ENCODE measurements around the gene GALC.

GALC gene

DNA sequence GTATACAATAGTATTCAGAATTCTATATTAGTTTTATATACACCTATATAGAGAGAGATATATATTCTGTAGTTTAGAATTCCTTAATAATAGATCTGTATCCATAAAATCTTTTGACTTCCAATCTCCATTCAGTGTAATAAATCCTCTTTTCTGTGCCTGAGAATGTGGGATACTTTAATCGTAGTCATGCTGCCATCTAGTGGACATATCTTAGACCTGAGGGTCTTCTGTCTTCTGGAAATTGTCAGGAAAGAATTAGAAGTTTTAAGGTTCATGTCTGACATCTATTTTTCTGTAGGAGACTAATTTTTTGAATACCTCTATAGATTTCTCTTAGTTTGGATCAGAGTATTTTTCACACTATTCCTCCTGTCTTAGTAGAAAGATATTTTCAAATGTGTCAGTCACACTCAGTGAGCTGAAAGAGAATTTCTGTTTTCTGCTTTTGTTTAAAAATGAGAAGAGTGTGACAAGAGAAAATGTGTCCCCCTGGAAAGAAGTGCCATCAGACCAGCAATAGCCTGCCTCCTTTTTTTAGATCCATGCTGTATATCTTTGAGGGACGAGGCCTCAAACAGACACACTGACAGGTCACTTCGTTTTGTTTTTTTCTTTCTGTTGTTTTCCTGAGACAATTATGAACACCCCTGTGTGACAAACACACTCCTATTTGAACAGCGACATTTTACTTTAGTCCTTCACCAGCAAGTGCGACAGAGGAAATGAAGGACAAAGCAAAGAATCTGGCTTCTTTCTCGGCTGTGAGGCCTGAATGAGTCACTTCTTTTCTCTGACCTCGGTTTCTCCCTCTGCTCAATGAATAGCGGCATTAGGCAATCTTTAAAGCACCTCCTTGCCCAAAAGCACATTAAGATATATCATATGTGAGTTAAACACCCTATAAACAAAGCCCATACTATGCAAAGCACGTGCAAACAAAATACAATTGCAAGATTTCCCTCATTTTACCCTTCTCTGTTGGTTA is 96.3 kb downstream of the GALC start:
- TF ChIP-seq, protein P1, sequence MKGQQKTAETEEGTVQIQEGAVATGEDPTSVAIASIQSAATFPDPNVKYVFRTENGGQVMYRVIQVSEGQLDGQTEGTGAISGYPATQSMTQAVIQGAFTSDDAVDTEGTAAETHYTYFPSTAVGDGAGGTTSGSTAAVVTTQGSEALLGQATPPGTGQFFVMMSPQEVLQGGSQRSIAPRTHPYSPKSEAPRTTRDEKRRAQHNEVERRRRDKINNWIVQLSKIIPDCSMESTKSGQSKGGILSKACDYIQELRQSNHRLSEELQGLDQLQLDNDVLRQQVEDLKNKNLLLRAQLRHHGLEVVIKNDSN (IDR thresholded peaks at IDR 0.05) = no peak
- TF ChIP-seq TCF12 (IDR thresholded peaks at IDR 0.05; ENCODE audit: low read depth) (no peak), CREB1 (IDR thresholded peaks at IDR 0.05; ENCODE audit: low read depth) (no peak), TEAD4 (IDR thresholded peaks at IDR 0.05) (no peak), RAD21 (IDR thresholded peaks at IDR 0.05; ENCODE audit: low read depth) (peak; percentile 60)

DNA sequence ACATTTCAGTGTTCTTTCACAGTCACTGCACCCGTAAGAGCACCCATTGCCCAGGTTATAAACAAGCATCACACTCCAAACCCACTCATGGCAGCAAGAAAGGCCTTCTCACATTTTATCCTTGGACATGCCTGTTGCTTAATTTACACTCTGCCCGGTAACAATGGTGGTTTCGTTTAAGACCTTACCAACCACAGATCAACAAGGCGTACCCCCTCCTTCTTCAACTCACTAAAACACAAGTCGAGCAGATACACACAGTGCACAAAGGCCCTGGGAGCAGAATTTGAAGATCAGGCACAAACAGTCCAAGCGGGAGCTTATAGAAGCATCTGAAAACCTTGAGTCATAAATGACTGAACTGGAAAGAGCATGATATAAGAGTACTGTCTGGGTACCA is 98.1 kb downstream of the GALC start:
- no peak for TF ChIP-seq TAF1 (IDR thresholded peaks at IDR 0.05; ENCODE audit: low read depth)
- TF ChIP-seq FOXM1 (IDR thresholded peaks at IDR 0.05; ENCODE audit: borderline replicate concordance, low read depth) = no peak
- TF ChIP-seq EGR1 (IDR thresholded peaks at IDR 0.05) = no peak
- TF ChIP-seq, protein P1 (IDR thresholded peaks at IDR 0.05) = no peak
- TF ChIP-seq, protein P2, sequence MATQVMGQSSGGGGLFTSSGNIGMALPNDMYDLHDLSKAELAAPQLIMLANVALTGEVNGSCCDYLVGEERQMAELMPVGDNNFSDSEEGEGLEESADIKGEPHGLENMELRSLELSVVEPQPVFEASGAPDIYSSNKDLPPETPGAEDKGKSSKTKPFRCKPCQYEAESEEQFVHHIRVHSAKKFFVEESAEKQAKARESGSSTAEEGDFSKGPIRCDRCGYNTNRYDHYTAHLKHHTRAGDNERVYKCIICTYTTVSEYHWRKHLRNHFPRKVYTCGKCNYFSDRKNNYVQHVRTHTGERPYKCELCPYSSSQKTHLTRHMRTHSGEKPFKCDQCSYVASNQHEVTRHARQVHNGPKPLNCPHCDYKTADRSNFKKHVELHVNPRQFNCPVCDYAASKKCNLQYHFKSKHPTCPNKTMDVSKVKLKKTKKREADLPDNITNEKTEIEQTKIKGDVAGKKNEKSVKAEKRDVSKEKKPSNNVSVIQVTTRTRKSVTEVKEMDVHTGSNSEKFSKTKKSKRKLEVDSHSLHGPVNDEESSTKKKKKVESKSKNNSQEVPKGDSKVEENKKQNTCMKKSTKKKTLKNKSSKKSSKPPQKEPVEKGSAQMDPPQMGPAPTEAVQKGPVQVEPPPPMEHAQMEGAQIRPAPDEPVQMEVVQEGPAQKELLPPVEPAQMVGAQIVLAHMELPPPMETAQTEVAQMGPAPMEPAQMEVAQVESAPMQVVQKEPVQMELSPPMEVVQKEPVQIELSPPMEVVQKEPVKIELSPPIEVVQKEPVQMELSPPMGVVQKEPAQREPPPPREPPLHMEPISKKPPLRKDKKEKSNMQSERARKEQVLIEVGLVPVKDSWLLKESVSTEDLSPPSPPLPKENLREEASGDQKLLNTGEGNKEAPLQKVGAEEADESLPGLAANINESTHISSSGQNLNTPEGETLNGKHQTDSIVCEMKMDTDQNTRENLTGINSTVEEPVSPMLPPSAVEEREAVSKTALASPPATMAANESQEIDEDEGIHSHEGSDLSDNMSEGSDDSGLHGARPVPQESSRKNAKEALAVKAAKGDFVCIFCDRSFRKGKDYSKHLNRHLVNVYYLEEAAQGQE (IDR thresholded peaks at IDR 0.05; ENCODE audit: low read depth) = no peak
- TF ChIP-seq EP300 (IDR thresholded peaks at IDR 0.05; ENCODE audit: borderline replicate concordance) = no peak
- no peak for TF ChIP-seq NFIC (IDR thresholded peaks at IDR 0.05)
- no peak for TF ChIP-seq YY1 (IDR thresholded peaks at IDR 0.05; ENCODE audit: low read depth)
- TF ChIP-seq ZBTB7A (IDR thresholded peaks at IDR 0.05; ENCODE audit: low read depth) = no peak
- no peak for TF ChIP-seq TEAD4 (IDR thresholded peaks at IDR 0.05)
- no peak for TF ChIP-seq RAD21 (IDR thresholded peaks at IDR 0.05; ENCODE audit: low read depth)
- TF ChIP-seq TCF12 (IDR thresholded peaks at IDR 0.05; ENCODE audit: low read depth) = no peak

DNA sequence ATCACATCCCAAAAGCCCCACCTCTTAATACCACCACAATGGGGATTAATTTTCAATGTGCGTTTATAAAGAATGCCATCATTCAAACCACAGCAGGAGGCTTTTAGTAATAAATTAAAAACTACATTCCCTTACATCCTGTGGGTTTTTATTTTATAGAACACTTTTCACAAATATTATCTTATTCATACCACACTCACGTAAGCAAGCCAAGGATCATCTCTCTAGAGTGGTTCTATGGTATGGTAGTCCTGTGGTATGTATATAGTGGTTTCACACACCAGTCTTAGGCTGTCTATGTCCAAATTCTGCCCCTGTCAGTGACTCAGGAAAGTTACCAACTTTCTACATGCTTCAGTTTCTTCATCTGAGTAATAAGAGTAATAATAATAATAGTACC is 100.2 kb downstream of the GALC start:
- TF ChIP-seq TAF1 (IDR thresholded peaks at IDR 0.05; ENCODE audit: low read depth) (no peak), CREB1 (IDR thresholded peaks at IDR 0.05; ENCODE audit: low read depth) (no peak), NFIC (IDR thresholded peaks at IDR 0.05) (no peak), TEAD4 (IDR thresholded peaks at IDR 0.05) (no peak)
- TF ChIP-seq, protein P3, sequence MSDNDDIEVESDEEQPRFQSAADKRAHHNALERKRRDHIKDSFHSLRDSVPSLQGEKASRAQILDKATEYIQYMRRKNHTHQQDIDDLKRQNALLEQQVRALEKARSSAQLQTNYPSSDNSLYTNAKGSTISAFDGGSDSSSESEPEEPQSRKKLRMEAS (IDR thresholded peaks at IDR 0.05) = no peak
- TF ChIP-seq, protein P2 (IDR thresholded peaks at IDR 0.05; ENCODE audit: low read depth) = no peak

DNA sequence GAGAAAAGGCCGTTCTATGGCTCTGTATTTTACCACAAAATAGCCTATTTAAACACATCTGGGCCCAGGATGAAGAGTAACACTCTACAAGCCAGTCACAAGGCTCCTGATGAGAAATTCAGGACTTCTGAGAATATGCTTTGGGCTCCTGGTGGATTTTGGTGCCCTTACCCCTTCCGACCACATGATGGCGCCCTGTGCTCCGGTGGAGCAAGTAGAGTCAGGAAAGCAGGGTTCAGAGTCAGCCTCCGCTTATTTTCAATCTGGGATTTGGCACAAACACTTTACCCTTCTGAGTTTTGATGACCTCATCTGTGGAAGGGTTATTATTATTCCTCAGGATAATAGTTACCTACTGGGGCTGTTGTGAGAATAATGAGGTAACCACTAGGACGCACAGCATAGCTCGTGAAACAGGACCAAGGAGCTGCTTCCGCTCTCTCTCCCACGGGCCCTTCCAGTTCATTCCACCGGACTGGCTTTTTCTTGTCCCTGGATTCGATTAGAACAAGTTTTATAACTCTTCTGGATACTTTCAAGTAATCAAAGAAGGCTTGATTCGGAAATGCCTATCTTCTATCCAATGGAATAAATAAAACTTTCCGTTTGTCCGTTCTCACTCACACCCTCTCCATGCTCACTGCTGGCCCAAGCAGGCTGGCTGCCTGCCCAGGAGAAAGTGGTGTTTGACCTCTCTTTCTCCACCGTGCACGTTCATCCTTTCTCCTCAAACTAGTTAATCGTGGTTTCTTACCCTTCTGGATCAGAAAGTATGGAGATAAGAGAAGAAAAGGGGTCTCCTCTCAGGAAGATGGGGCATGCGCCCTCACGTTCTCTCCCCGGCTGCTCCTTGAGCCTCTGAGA is 104.6 kb downstream of the GALC start:
- TF ChIP-seq RAD21 (IDR thresholded peaks at IDR 0.05; ENCODE audit: low read depth) (peak; percentile 35; the same call in 1 of the 2 replicates), TCF12 (IDR thresholded peaks at IDR 0.05; ENCODE audit: low read depth) (no peak)

DNA sequence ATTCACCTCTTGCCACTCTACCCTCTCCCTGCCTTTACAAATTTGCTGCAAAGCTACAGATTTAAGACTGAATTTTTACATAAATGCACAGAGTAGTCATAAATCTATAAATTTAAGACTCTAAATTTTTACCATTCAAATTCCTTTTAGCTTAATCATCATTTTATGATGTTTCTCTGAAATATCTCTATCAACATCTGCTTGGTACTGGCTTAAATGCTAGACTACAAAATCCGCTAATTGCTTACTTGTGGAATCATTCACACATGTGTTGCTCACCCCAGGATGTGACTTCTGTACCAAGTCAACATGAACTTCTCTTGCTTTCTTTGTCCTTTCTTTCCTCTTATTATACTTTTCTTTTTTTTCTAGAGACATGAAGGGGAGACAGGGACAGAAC is 109.2 kb downstream of the GALC start:
- TF ChIP-seq FOXM1 (IDR thresholded peaks at IDR 0.05; ENCODE audit: borderline replicate concordance, low read depth) = no peak
- TF ChIP-seq CEBPB (IDR thresholded peaks at IDR 0.05) = no peak
- TF ChIP-seq TAF1 (IDR thresholded peaks at IDR 0.05; ENCODE audit: low read depth) = no peak
- TF ChIP-seq EP300 (IDR thresholded peaks at IDR 0.05; ENCODE audit: borderline replicate concordance) = no peak
- TF ChIP-seq, protein P2 (IDR thresholded peaks at IDR 0.05; ENCODE audit: low read depth) = no peak
- TF ChIP-seq, protein P1 (IDR thresholded peaks at IDR 0.05) = no peak
- TF ChIP-seq RAD21 (IDR thresholded peaks at IDR 0.05; ENCODE audit: low read depth) = no peak
- no peak for TF ChIP-seq CREB1 (IDR thresholded peaks at IDR 0.05; ENCODE audit: low read depth)
- TF ChIP-seq EGR1 (IDR thresholded peaks at IDR 0.05) = no peak
- TF ChIP-seq YY1 (IDR thresholded peaks at IDR 0.05; ENCODE audit: low read depth) = no peak
- no peak for TF ChIP-seq TCF12 (IDR thresholded peaks at IDR 0.05; ENCODE audit: low read depth)
- no peak for TF ChIP-seq NFIC (IDR thresholded peaks at IDR 0.05)
- no peak for TF ChIP-seq TEAD4 (IDR thresholded peaks at IDR 0.05)
- no peak for TF ChIP-seq ZBTB7A (IDR thresholded peaks at IDR 0.05; ENCODE audit: low read depth)
- TF ChIP-seq, protein P3 (IDR thresholded peaks at IDR 0.05) = no peak

Measured in Ishikawa (cell line).